ENCODE data around the gene MAP3K14.

Gene MAP3K14

DNA sequence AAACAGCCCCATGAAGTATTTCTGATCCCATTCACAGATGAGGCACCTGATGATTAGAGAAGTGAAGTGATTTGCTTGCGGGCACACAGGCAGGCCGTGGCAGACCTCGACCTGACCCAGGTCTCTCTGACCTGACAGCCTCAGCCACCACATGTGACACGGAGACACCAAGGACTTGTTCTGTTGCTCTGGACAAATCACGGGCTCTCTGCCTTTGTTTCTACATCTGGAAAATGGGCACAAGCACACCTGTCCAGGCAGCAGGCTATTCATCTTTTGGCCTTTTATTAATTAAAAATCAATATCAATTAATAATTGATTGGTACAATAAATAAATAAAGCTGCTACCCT is 3.4 kb downstream of the MAP3K14 start:
- peak overlapping the region; percentile 95 for H3K27ac ChIP-seq (ENCODE audit: low read length)
- H3K36me3 ChIP-seq (replicated peaks; ENCODE audit: low read depth, low read length), result peaks cover 44% of the 10 kb centered on the region
- H3K4me3 ChIP-seq (ENCODE audit: low read length), result peak overlapping the region; percentile 95
- no peak overlapping the region for H2AFZ ChIP-seq (ENCODE audit: low read depth, low read length)
- H3K27me3 ChIP-seq (ENCODE audit: low read depth, low read length), result no peaks in the 10 kb centered on the region
- peaks cover 42% of the 10 kb centered on the region for H4K20me1 ChIP-seq (ENCODE audit: insufficient read depth, low read length)
- H3K4me2 ChIP-seq (ENCODE audit: low read length), result peak overlapping the region; percentile 85
- no peaks in the 10 kb centered on the region for H3K9me3 ChIP-seq (ENCODE audit: insufficient read depth, low read length)
- H3K9ac ChIP-seq (ENCODE audit: low read length), result peak overlapping the region; percentile 95
- peaks cover 85% of the 10 kb centered on the region for H3K79me2 ChIP-seq (ENCODE audit: low read length)
- H3K4me1 ChIP-seq (ENCODE audit: low read length), result peaks cover 67% of the 10 kb centered on the region
- no peak for TF ChIP-seq CTCF (IDR thresholded peaks at IDR 0.05; ENCODE audit: low read depth, low read length)

GRCh38 chr17:45312477-45313420 is 4.1 kb downstream of the MAP3K14 start:
- Histone ChIP-seq H3K27ac (ENCODE audit: low read length) (peak overlapping the region; percentile 95), H3K4me2 (ENCODE audit: low read length) (peak overlapping the region; percentile 85), H3K9me3 (ENCODE audit: insufficient read depth, low read length) (no peaks in the 10 kb centered on the region), H3K9ac (ENCODE audit: low read length) (peak overlapping the region; percentile 95), H3K79me2 (ENCODE audit: low read length) (peaks cover 91% of the 10 kb centered on the region), H3K27me3 (ENCODE audit: low read depth, low read length) (no peaks in the 10 kb centered on the region), H3K4me3 (ENCODE audit: low read length) (peak overlapping the region; percentile 95), H2AFZ (ENCODE audit: low read depth, low read length) (no peak overlapping the region), H4K20me1 (ENCODE audit: insufficient read depth, low read length) (peaks cover 42% of the 10 kb centered on the region), H3K36me3 (replicated peaks; ENCODE audit: low read depth, low read length) (peaks cover 47% of the 10 kb centered on the region), H3K4me1 (ENCODE audit: low read length) (peaks cover 67% of the 10 kb centered on the region)
- TF ChIP-seq CTCF (IDR thresholded peaks at IDR 0.05; ENCODE audit: low read depth, low read length) (no peak), EZH2phosphoT487 (IDR thresholded peaks at IDR 0.05; ENCODE audit: low read depth) (no peak)

DNA sequence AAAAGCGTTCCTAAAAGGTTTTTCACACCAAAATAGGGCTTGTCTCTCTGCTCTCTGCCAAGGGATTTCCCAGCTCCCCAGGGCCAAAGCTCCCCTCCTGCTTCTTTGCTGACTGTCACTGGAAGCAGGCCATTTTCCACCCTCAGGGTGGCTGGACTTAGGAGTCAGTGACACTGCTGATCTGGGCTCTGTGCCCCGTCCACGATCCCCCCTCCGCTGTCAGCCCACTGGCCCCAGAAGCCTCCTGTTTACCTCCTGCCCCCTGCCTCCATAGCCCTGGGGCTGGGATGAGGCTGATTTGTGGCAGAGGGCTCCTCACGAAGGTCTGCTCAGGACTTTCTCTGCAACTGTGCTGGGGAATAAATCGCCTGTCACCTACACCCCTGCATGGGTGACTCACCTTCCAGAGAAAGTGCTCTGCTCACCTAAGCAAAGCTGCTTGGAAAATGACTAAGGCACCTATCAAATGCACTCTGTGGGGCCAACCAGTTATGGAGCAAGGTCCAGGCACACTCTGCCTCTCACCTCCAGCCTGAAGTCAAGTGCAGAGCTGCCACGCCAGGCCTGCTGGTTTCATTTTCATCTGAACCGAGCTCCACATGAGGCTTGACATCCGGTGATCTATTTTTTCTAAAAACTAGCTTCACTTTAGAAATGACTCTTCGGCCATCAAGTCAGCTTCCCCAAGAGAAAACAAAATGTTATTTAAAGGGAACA is 4.9 kb downstream of the MAP3K14 start:
- H3K4me3 ChIP-seq (ENCODE audit: low read length), result peak overlapping the region; percentile 95
- H4K20me1 ChIP-seq (ENCODE audit: insufficient read depth, low read length), result peaks cover 43% of the 10 kb centered on the region
- no peaks in the 10 kb centered on the region for H3K27me3 ChIP-seq (ENCODE audit: low read depth, low read length)
- H3K4me2 ChIP-seq (ENCODE audit: low read length), result peak overlapping the region; percentile 85
- H3K4me1 ChIP-seq (ENCODE audit: low read length), result peaks cover 73% of the 10 kb centered on the region
- H3K9me3 ChIP-seq (ENCODE audit: insufficient read depth, low read length), result no peaks in the 10 kb centered on the region
- peak overlapping the region; percentile 95 for H3K9ac ChIP-seq (ENCODE audit: low read length)
- H3K27ac ChIP-seq (ENCODE audit: low read length), result peak overlapping the region; percentile 95
- peaks cover 99% of the 10 kb centered on the region for H3K79me2 ChIP-seq (ENCODE audit: low read length)
- TF ChIP-seq EZH2phosphoT487 (IDR thresholded peaks at IDR 0.05; ENCODE audit: low read depth) (no peak), CTCF (IDR thresholded peaks at IDR 0.05; ENCODE audit: low read depth, low read length) (no peak)
- no peak overlapping the region for H2AFZ ChIP-seq (ENCODE audit: low read depth, low read length)
- H3K36me3 ChIP-seq (replicated peaks; ENCODE audit: low read depth, low read length), result peaks cover 47% of the 10 kb centered on the region

GRCh38 chr17:45311401-45311759 is 5.4 kb downstream of the MAP3K14 start:
- peaks cover 78% of the 10 kb centered on the region for H3K4me1 ChIP-seq (ENCODE audit: low read length)
- H4K20me1 ChIP-seq (ENCODE audit: insufficient read depth, low read length), result peaks cover 48% of the 10 kb centered on the region
- H3K36me3 ChIP-seq (replicated peaks; ENCODE audit: low read depth, low read length), result peaks cover 52% of the 10 kb centered on the region
- H3K27ac ChIP-seq (ENCODE audit: low read length), result peak overlapping the region; percentile 95
- H3K9ac ChIP-seq (ENCODE audit: low read length), result peak overlapping the region; percentile 95
- no peaks in the 10 kb centered on the region for H3K27me3 ChIP-seq (ENCODE audit: low read depth, low read length)
- H3K4me3 ChIP-seq (ENCODE audit: low read length), result peak overlapping the region; percentile 95
- peak overlapping the region; percentile 85 for H3K4me2 ChIP-seq (ENCODE audit: low read length)
- TF ChIP-seq EZH2phosphoT487 (IDR thresholded peaks at IDR 0.05; ENCODE audit: low read depth), result no peak
- TF ChIP-seq CTCF (IDR thresholded peaks at IDR 0.05; ENCODE audit: low read depth, low read length), result peak; percentile 23
- H2AFZ ChIP-seq (ENCODE audit: low read depth, low read length), result no peak overlapping the region
- H3K9me3 ChIP-seq (ENCODE audit: insufficient read depth, low read length), result no peaks in the 10 kb centered on the region
- H3K79me2 ChIP-seq (ENCODE audit: low read length), result peaks cover 99% of the 10 kb centered on the region
